Measurements from ENCODE around the gene IMPA2.

GRCh38 chr18:11998193-11998592 lies 16.9 kb downstream of the IMPA2 start:
- no peak for TF ChIP-seq EZH2 (IDR thresholded peaks at IDR 0.05; ENCODE audit: low read length)
- TF ChIP-seq, protein P1, sequence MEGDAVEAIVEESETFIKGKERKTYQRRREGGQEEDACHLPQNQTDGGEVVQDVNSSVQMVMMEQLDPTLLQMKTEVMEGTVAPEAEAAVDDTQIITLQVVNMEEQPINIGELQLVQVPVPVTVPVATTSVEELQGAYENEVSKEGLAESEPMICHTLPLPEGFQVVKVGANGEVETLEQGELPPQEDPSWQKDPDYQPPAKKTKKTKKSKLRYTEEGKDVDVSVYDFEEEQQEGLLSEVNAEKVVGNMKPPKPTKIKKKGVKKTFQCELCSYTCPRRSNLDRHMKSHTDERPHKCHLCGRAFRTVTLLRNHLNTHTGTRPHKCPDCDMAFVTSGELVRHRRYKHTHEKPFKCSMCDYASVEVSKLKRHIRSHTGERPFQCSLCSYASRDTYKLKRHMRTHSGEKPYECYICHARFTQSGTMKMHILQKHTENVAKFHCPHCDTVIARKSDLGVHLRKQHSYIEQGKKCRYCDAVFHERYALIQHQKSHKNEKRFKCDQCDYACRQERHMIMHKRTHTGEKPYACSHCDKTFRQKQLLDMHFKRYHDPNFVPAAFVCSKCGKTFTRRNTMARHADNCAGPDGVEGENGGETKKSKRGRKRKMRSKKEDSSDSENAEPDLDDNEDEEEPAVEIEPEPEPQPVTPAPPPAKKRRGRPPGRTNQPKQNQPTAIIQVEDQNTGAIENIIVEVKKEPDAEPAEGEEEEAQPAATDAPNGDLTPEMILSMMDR (optimal IDR thresholded peaks at IDR 0.05 in 1 of 3, IDR thresholded peaks at IDR 0.05 in 1 of 3, conservative IDR thresholded peaks at IDR 0.05 in 1 of 3; ENCODE audit: extremely low read depth in 1 of 3, insufficient read depth in 2 of 3, low read length in 3 of 3) = no peak

Data from keratinocyte (primary cell).